ENCODE results near the gene MAD2L2.

DNA sequence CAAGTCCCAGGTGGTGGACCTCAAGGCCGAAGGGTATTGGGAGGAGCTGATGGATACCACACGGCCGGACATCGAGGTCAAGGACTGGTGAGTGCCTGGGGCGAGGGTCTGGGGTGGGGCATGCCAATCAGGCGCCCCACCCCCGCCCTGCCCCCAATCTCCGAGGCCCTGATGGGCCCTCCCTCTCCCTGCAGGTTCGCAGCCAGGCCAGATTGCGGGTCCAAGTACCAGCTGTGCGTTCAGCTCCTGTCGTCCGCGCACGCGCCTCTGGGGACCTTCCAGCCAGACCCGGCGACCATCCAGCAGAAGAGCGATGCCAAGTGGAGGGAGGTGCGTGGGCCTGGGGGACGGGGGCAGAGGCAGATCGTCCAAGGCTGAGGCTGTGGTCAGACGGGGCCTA is 22.4 kb downstream of the MAD2L2 start:
- TF ChIP-seq REST (IDR thresholded peaks at IDR 0.05; ENCODE audit: insufficient read depth in 1 of 2, low read depth in 2 of 2, low read length in 2 of 2): no peak
- no peak for TF ChIP-seq TAF1 (IDR thresholded peaks at IDR 0.05; ENCODE audit: borderline replicate concordance, insufficient read depth, low read length)
- no peak for TF ChIP-seq POLR2AphosphoS5 (IDR thresholded peaks at IDR 0.05; ENCODE audit: low read depth, low read length)

Measured in PFSK-1 (cell line).